Heart left ventricle (tissue), 16 donors: ENCODE results near the gene SPATA31D3. TPM values are rescaled to one million over a fixed set of nuclear protein-coding genes. Genes with fewer than 3 reads are reported as not detected.
"Not testable (repeated sequence)": the region's sequence is repeated elsewhere in the genome, so short reads cannot be mapped to it uniquely, and the experiment has no call there.

ENCODE experiments used
- ATAC-seq, 4 donors: fragments of 200-7000 bp; cut with Tn5 transposase; one replicate each; pipeline ENCODE4 v1.9.1; 2020 to 2022; ENCODE audit warnings: moderate library complexity in 4 of 4, mild to moderate bottlenecking in 3 of 4, moderate number of reproducible peaks in 1 of 4
- DNase-seq, 5 donors: peaks; one replicate each; pipeline ENCODE4 v3.0.0-alpha.2; 2020
- H3K27ac ChIP-seq, 12 donors: fragments of 200-600 bp; sonication (generic) in 4 of 12; one replicate each; pipeline versions ENCODE4 v1.5.0 to v1.8.0; 2016 to 2022; ENCODE audit warnings: mild to moderate bottlenecking in 2 of 12
- H3K27me3 ChIP-seq, 9 donors: fragments of 200-600 bp; sonication (generic) in 2 of 9; one replicate each; pipeline versions ENCODE4 v1.5.1 to v1.8.0; 2016 to 2022; ENCODE audit warnings: mild to moderate bottlenecking in 3 of 9
- H3K36me3 ChIP-seq, 9 donors: fragments of 200-600 bp; sonication (generic) in 2 of 9; one replicate each; pipeline versions ENCODE4 v1.5.0 to v1.8.0; 2018 to 2022; ENCODE audit warnings: mild to moderate bottlenecking in 2 of 9
- H3K4me1 ChIP-seq, 12 donors: fragments of 200-600 bp; sonication (generic) in 4 of 12; one replicate each; pipeline versions ENCODE4 v1.5.0 to v1.8.0; 2016 to 2022; ENCODE audit warnings: mild to moderate bottlenecking in 3 of 12
- H3K4me3 ChIP-seq, 12 donors: fragments of 200-600 bp; sonication (generic) in 4 of 12; one replicate each; pipeline versions ENCODE4 v1.5.0 to v1.8.0; 2017 to 2022; ENCODE audit warnings: mild to moderate bottlenecking in 9 of 12, moderate library complexity in 4 of 12
- H3K9me3 ChIP-seq, 12 donors: fragments of 200-600 bp; sonication (generic) in 4 of 12; one replicate each; pipeline versions ENCODE4 v1.5.0 to v1.8.0; 2016 to 2022; ENCODE audit warnings: mild to moderate bottlenecking in 1 of 12
- POLR2A ChIP-seq, 2 donors: fragments of 450-650 bp; IDR thresholded peaks; one replicate each; pipeline ENCODE4 v1.6.1; 2017; ENCODE audit warnings: antibody characterized with exemption in 2 of 2, mild to moderate bottlenecking in 2 of 2, moderate library complexity in 2 of 2
- WGBS, 4 donors: extraction: QIAGEN DNeasy Blood & Tissue Kit in 2 of 4; methylation state at CpG; one replicate each; pipeline versions ENCODE4 v1.1.5 to v1.1.7; 2013 to 2018; 5-methylcytosine and 5-hydroxymethylcytosine counted together
- intact Hi-C, 10 donors: fragments of 100-400 bp; cut with DNase I; formaldehyde crosslinking; loops; one replicate each; pipeline versions ENCODE4 v1.11.1 to v1.14.2; 2022
- long read RNA-seq, 3 donors: library from polyadenylated mRNA; unstranded; transcript quantifications; one replicate each; pipeline ENCODE4 v2.0.0, GENCODE V29; 2020 to 2021
- polyA plus RNA-seq, 2 donors: library from polyadenylated mRNA; stranded (reverse); fragments of 200-250 nt; gene quantifications; one replicate each; pipeline ENCODE4 v1.2.3, GENCODE V29; 2013
- total RNA-seq, 9 donors: library from RNA; depleted of rRNA in 2 of 9; stranded (reverse); fragments of >200 nt in 2 of 9; fragmentation: NEBNext Ultra II Directional in 3 of 9; extraction: Animal tissue kit (Norgen Biotek cat#: 25700) in 3 of 9; gene quantifications; one replicate each; pipeline versions ENCODE4 v1.1.0 to v1.2.4, GENCODE V29; 2016 to 2023
- TF ChIP-seq, protein P1 (sequence below), 12 donors: fragments of 200-600 bp; sonication (generic) in 4 of 12; IDR thresholded peaks; one replicate each; pipeline versions ENCODE4 v1.5.0 to v1.8.0; 2018 to 2022; ENCODE audit warnings: antibody characterized with exemption in 12 of 12, mild to moderate bottlenecking in 5 of 12
- donor health status: ischemic (EF 13 %, LVEDD 7.1; RV severe dilation, severe dysfunction).
- donor health status: healthy with polysubstance abuse.
- donor health status: DM: no; HTN: yes; CAD: no.
- donor health status: DM: no; HTN: no; CAD: no.
- donor health status: ischemic (EF 25% LVEDD 6.9; RV normal size, moderate dysfunction).
- donor health status: ischemic (EF 25% LVEDD 5.7; RV mildly dilated, moderate dysfunction).
- donor health status: healthy.
- donor health status: DM: yes; HTN: yes; CAD: no.
- donor health status: ischemic (EF 35%, LVEDD 5.7; RV mildly dilated, moderate dysfunction).
- donor health status: nonischemic (EF 11% LVEDD 7.7; RV severe dilation, severe dysfunction).
- donor health status: DM: yes; HTN: yes; CAD: no.
- donor health status: PGD.
- donor health status: ischemic (EF 29% LVEDD 5.4; RV normal size, mild dysfunction).
- donor health status: nonischemic (EF 23%, LVEDD 6.1; RV moderate dilation, normal function).

The SPATA31D3 gene
- total RNA-seq, result not detected
- polyA plus RNA-seq, result not detected
- long read RNA-seq, donor 1, result 0 reads
- long read RNA-seq, donor 2, result 0 reads
- long read RNA-seq, donor 3, result 0 reads

DNA sequence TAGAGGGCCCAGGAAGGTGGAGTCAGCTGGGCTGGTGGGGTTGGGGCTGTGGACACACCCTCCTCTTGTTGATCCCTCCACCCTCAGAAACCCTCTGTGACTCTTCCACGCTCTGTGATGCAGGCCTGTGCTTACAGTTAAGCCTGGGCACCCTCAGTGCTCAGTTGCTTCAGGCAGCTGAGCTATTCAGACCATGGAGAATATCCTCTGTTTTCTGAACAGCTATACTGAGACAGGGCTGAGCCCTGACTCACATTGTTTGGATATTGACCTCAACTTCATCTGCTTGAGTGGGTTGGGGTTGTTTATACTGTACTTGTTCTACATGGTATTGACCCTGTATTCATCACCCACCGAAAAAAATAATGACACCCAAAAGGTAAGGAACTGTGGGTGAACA lies at the start of gene SPATA31D3:
TSS of gene SPATA31D3 (plus strand) at position 108 of the 400 bp plus-strand sequence. CDS start at position 194, 86 bp downstream.
- intact Hi-C loops, H3K4me3 ChIP-seq, DNase-seq, H3K9me3 ChIP-seq, H3K27me3 ChIP-seq, H3K4me1 ChIP-seq, ATAC-seq, H3K36me3 ChIP-seq, H3K27ac ChIP-seq: not testable (repeated sequence)
- no CpG with 5 or more reads among the region's 2 CpGs for WGBS, 4 donors

DNA sequence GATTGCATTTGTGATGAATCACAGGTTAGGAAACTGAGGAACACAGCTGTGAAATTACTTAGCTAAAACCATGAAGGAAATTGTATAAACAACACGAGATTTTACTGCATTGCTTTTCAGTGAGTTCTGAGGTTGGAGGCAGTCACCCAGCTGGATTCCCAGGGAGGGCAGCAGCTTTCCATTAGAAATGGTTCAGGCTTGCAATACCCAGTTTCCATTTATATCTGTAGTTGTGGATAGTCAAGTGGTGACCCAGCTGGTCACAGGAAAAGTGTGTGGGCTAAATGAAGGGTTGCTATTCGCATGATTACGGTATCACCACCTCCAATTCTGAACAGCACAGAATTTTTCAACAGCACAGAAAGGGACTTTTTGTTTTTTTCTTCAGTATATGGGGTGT lies 49.4 kb upstream of the SPATA31D3 start:
- no peak for DNase-seq
- Histone ChIP-seq H3K4me1 (no peaks in the 10 kb centered on the region), H3K9me3 (no peaks in the 10 kb centered on the region), H3K27ac (no peak overlapping the region), H3K36me3 (no peaks in the 10 kb centered on the region), H3K27me3 (no peaks in the 10 kb centered on the region), H3K4me3 (no peak overlapping the region)
- WGBS, 4 donors, result 88 to 95% (median 90%) methylated on average over 3 of the region's 3 CpGs
- no peak for ATAC-seq
- intact Hi-C loops, result no loop called here
- no peak for TF ChIP-seq POLR2A (IDR thresholded peaks at IDR 0.05)
- TF ChIP-seq, protein P1, sequence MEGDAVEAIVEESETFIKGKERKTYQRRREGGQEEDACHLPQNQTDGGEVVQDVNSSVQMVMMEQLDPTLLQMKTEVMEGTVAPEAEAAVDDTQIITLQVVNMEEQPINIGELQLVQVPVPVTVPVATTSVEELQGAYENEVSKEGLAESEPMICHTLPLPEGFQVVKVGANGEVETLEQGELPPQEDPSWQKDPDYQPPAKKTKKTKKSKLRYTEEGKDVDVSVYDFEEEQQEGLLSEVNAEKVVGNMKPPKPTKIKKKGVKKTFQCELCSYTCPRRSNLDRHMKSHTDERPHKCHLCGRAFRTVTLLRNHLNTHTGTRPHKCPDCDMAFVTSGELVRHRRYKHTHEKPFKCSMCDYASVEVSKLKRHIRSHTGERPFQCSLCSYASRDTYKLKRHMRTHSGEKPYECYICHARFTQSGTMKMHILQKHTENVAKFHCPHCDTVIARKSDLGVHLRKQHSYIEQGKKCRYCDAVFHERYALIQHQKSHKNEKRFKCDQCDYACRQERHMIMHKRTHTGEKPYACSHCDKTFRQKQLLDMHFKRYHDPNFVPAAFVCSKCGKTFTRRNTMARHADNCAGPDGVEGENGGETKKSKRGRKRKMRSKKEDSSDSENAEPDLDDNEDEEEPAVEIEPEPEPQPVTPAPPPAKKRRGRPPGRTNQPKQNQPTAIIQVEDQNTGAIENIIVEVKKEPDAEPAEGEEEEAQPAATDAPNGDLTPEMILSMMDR (IDR thresholded peaks at IDR 0.05), result no peak

DNA sequence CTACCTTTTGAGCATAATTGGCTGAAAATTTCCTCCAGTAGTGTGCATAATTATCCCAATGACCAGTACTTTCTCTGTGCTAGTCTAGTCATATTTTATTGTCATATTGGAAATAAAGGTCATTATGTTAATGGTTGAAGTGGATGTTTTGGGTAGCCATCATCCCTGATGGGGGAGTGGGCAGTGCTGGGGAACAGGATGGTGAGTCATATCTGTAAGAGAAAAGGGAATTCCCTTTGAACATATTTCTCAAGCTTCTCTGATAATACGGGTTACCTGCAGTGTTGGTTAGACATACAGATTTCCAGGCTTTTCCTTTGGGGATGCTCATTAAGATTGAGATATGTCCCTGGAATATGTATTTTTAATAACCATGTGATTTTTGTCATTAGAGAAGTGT lies 48.4 kb upstream of the SPATA31D3 start:
- no peak for TF ChIP-seq POLR2A (IDR thresholded peaks at IDR 0.05)
- TF ChIP-seq, protein P1 (IDR thresholded peaks at IDR 0.05), result no peak
- H3K4me1 ChIP-seq, result no peaks in the 10 kb centered on the region
- no peaks in the 10 kb centered on the region for H3K9me3 ChIP-seq
- no peak for ATAC-seq
- 72 to 83% (median 78%) methylated on average over 1 of the region's 1 CpG for WGBS, 4 donors
- H3K4me3 ChIP-seq, result no peak overlapping the region
- no peak overlapping the region for H3K27ac ChIP-seq
- intact Hi-C loops, result no loop called here
- H3K36me3 ChIP-seq, result no peaks in the 10 kb centered on the region
- H3K27me3 ChIP-seq, result no peaks in the 10 kb centered on the region
- no peak for DNase-seq

DNA sequence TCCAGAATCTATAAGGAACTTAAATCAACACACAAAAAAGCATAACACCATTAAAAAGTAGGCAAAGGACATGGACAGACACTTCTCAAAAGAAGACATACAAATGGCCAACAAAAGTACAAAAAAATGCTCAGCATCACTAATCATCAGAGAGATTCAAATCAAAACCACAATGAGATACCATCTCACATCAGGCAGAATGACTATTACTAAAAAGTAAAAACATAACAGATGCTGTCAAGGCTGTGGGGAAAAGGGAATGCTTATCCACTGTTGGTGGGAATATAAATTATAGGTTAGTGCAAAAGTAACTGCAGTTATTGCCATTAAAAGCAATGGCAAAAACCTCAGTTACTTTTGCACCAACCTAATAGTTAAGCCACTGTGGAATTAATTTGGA lies 47.2 kb upstream of the SPATA31D3 start:
- no peak overlapping the region for H3K4me3 ChIP-seq
- H3K9me3 ChIP-seq, result no peaks in the 10 kb centered on the region
- no peak for TF ChIP-seq POLR2A (IDR thresholded peaks at IDR 0.05)
- TF ChIP-seq, protein P1 (IDR thresholded peaks at IDR 0.05), result no peak
- H3K27me3 ChIP-seq, result no peaks in the 10 kb centered on the region
- DNase-seq (no peak), ATAC-seq (no peak)
- no peak overlapping the region for H3K27ac ChIP-seq
- no peaks in the 10 kb centered on the region for H3K36me3 ChIP-seq
- intact Hi-C loops, result no loop called here
- no peaks in the 10 kb centered on the region for H3K4me1 ChIP-seq

DNA sequence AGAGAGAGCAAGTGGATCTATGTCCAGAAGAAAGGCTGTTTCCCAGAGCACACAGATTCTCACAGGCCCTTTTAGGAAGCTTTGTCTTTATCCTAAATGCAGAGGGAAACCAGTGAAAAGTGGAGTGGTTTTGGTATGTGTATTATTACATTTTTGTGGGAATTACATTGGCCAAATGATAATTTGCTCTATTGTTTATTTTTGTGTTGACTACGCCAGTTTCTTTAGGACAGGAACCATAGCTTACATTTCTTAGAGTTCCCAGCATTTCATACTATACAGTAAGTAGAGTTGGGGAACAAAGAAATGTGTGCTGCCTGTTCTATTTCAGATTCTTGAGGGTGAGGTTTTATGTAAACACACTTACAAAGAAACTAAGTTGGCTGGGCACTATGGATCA lies 44.4 kb upstream of the SPATA31D3 start:
- H3K4me1 ChIP-seq, result peaks cover 0 to 3% (median 0%) of the 10 kb centered on the region in 12 donors
- H3K27ac ChIP-seq, result no peak overlapping the region
- peaks cover 0 to 4% (median 0%) of the 10 kb centered on the region in 9 donors for H3K27me3 ChIP-seq
- no peak for TF ChIP-seq POLR2A (IDR thresholded peaks at IDR 0.05)
- TF ChIP-seq, protein P1 (IDR thresholded peaks at IDR 0.05), result no peak
- intact Hi-C loops, result no loop called here
- no peak overlapping the region for H3K4me3 ChIP-seq
- no peak for DNase-seq
- ATAC-seq, result no peak
- WGBS, 4 donors, result 93 to 97% (median 94%) methylated on average over 1 of the region's 1 CpG
- H3K36me3 ChIP-seq, result no peaks in the 10 kb centered on the region
- H3K9me3 ChIP-seq, result no peaks in the 10 kb centered on the region
